Fibroblast of skin of abdomen (primary cell): ENCODE data around the gene TYMP. TPM values are rescaled to one million over a fixed set of nuclear protein-coding genes. Genes with fewer than 3 reads are reported as not detected.

ENCODE experiments used
- DNase-seq: peaks from one replicate; pipeline ENCODE4 v3.0.0-alpha.2; 2013
- polyA plus RNA-seq, 2 experiments: library from polyadenylated mRNA; unstranded; fragments of 120-200 nt; gene quantifications; one replicate each; pipeline ENCODE4 v1.2.1, GENCODE V29; 2013; ENCODE audit not compliant: insufficient read length in 2 of 2

TYMP gene, protein sequence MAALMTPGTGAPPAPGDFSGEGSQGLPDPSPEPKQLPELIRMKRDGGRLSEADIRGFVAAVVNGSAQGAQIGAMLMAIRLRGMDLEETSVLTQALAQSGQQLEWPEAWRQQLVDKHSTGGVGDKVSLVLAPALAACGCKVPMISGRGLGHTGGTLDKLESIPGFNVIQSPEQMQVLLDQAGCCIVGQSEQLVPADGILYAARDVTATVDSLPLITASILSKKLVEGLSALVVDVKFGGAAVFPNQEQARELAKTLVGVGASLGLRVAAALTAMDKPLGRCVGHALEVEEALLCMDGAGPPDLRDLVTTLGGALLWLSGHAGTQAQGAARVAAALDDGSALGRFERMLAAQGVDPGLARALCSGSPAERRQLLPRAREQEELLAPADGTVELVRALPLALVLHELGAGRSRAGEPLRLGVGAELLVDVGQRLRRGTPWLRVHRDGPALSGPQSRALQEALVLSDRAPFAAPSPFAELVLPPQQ
- 10.2 TPM for polyA plus RNA-seq (2013, experiment 1 of 2; ENCODE audit: insufficient read length)
- 11.0 TPM for polyA plus RNA-seq (2013, experiment 2 of 2; ENCODE audit: insufficient read length)

DNA sequence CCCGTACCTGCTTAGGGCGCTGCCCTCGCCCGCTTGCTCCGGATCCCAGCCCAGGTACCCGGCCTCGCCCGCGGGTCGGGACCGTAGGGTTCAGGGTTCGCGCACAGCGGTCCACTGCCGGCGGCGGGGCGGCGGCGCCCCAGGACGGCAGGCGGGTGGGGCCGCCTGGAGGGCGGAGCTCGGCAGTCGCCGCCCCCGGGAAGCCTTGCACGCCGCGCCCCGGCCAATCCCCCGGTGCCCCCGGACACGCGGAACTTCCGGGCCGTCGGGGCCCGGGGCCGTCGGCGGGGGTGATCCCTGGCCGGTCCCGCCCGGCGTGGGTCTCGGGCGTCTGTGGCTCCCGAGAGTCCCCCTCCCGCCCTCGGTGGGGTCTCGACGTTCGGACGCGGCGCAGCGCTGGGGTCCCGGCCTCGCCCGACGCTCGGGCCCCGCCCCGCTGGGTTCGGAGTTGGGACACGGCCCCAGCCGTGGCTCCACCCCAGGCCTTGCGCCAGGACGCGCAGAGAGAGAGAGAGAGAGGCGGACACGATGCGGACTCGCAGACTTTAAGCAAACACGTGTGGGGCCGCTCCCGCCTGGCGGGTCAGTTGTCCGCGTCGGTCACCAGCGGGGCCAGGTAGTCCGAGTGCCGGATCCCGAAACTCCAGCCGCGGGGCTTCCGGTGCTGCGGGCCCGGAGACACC is at the start of gene TYMP:
Gene TYMP, minus strand, starts transcription at position 116 of the 683 bp plus-strand sequence. CDS start 303 bp downstream, outside the sequence.
- DNase-seq, result peak; percentile 65

DNA sequence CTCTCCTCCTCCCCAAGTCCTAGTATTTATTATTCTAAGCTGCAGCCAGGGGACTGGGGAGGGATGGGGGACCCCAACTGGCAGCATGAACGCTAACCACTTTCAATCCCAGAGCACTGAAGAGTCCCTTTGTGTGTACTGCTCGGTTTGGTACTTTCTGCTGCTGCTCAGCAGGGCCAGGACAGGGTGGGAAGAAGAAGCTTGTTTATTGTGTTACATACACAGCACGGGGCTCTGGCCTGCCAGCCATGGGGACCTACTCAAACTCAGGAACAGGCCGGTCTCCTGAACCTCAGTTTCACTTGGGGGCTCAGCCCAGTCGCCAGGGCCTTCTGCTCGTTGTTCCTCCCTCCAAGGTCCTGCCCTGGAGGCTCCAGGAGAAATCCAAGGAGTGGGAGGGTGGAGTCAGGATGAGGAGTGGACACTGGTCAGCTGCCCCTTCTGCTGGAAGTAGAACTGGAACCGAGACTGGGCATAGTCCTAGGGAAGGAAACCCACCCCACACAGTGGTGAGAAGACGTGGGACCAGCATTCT is 49.0 kb upstream of the TYMP start:
- DNase-seq, result no peak

DNA sequence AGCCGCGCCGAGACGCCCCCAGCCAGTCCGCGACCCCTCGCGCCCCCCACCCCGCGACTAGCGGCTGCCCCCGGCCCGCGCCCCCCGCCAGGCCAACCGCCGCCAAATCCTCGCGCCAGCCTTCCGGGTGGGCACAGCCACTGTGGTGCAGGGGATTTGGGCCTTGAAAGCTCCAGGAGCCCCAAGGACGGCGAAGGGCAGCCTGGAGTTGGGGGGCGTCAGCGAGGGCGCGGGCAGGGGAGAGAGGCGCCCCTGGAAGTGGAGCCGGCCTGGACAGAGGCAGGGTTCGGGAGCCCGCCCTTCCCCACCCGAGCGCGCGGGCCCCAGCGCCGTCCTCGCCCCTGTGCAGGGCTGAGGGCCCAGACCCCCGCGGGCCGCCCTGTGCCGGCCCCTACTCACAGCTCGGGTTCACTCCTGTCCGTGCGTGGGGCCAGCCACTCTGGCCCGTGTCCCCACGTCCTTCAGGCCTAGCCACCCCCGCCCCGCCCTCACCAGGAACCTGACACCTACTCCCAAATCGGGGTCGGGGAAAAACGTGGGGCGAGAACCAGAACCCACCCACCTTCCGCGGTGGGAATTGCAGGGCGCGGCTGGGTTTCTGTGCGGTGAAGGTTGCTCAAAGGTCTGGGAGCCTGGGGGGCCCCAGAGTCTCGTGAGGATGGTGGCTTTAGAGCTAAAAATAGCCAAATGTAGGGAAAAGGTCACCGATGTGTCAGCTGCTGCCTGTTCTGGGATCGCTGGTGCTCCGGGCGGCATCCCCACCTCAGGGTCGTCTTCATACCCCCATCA is 48.4 kb upstream of the TYMP start, which contains the start of gene CPT1B:
Gene CPT1B, minus strand, starts transcription at position 441 of the 789 bp plus-strand sequence. CDS start 512 bp downstream, outside the sequence.
- DNase-seq, result no peak

DNA sequence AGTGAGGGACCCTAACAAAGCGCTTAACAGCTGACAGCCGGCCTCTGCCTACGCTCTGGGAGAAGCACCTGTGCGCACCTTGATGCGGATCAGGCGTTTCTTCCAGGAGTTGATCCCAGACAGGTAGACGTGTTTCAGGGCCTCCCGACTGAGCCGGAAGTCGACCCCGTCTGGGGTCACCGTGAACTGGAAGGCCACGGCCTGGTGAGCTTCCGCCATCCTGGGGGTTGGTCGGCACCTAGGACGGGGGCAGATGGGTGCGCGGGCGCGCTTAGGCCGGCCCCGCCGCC is 47.8 kb upstream of the TYMP start:
- DNase-seq, result no peak

DNA sequence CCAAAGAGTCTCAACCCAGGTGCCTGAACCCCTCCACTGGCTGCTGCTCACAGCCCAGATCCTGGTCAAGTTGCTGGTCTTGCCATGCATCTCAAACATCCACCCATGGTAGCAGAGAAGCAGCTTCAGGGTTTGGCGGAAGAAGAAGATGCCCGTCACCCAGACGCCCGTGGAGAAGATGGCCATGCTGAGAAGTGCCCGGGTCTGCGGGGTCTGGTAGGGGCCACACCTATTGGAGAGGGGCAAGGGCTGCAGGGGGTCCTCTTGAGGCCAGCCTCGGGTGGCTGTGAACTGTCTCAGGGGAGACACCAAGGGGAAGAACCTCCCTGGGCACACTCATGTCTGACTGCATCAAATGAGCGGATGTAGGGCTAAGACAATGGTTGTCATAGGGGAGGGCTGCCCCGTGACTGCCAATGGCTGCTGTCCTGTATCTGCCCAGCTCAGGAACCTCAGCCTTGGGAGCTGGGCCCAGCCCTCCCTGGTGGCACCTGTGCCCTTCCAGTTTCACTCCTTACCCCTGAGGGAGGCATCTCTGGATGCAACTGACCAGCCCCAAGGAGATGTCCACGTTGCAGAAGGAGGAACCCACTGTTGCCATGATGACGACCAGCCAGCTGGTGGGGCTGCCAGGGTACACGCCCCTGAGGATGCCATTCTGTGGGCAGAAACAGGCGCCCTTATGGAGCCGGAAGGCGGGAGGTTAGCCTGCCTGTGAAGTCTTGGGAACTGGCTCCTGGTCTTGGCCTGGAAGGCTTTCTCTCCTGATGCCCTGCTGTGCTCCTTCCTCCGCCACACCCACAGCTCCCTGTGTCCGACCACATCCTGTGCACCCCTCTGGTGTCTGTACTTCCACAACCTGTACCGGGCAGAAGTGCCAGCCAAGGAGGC is 47.2 kb upstream of the TYMP start:
- DNase-seq, result no peak

DNA sequence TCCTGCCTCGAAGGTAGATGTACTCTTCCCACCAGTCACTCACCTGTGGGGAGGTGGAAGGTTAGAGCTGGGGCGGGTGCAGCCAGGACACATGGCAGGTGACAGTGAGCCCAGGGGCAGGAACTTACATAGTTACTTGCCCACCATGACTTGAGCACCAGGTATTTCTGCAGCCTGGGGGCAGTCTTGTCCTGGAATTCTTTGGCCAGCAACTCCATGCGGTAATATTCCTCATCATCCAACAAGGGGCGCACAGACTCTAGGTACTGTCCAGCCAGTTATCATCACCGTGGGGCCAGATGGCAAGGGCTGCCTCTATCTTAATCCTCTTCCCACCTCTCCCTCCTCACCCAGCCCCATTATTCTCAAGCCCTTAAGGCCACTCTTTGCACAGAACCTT is 46.3 kb upstream of the TYMP start:
- DNase-seq, result peak; percentile 35

DNA sequence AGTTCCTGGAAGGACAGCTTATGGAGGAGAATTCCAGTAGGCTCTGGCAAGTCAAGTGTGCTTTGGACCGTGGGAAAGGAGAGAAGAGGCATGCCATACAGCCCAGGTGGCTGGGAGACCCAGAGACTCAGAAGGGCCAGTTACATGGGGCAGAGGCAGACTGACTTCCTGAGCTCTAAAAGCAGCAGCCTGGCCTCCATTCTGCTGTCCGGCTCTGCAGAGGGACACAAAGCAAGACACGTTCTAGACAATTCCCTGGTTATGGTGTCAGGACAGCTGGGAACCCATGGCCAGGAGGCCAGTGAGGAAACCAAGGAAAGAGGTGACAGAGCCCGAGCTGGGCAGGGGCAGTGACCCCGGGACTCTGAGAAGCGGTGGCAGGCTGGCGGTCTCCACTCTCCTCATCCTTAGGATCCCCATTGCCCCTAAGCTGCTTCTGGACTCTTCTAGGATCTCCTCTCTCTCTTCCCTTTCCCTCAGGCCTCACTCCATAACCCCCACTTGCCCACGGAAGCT is 45.7 kb upstream of the TYMP start:
- no peak for DNase-seq

DNA sequence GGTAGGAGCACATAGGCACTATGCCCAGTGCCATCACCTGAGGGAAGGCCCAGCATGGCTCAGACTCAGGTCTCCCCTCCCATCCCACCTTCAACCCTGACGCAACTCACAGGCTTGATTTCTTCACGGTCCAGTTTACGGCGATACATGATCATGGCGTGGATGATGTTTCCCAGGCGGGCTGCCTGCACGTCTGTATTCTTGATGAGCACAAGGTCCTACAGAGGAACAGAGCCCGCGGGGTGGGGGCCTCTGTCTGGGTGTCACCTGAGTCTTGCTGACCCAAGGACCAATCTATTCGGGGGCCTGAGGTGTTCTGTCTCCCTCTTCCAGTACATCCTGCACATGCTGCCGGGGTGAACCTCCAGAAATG is 44.6 kb upstream of the TYMP start:
- no peak for DNase-seq

DNA sequence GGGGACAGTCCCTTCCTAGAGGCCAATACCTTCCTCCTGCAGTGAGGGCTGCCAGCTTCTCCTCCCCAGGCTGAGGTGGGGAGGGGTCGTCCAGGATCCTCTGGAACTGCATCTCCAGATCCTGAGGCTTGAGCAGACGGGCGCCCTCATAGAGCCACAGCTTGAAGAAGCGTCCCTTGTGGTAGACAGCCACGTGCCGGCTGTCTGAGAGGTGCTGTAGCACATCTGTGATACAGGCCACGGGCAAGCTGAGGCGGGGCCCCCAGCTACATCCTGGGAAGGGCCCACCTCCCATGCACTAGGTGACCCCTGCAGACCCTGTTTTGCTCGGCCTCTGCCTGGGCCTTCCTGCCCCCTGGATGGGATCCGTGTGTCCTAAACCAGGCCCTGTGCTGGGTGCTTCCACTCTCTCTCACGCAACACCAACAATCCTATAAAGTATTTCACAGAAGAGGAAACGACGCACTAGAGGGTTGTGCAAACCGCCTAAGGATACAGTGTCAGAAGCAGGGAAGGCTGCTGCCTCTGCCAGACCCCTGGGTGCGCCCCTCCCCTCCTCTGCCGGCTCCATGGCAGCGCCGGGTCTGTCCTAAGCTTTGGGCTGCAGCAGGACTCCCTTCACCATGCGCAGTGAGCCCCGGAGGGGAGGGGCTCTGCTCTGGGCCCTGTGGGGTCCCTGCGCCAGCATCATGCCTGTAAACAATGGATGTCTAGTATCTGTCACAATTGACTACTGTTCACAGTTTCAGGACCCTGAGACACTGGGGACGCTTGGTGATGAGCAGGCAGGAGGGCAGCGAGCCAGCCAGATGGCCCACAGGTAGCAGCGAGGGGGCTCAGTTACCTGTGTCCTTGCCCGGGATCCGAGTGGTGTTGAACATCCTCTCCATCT is 43.9 kb upstream of the TYMP start:
- no peak for DNase-seq

DNA sequence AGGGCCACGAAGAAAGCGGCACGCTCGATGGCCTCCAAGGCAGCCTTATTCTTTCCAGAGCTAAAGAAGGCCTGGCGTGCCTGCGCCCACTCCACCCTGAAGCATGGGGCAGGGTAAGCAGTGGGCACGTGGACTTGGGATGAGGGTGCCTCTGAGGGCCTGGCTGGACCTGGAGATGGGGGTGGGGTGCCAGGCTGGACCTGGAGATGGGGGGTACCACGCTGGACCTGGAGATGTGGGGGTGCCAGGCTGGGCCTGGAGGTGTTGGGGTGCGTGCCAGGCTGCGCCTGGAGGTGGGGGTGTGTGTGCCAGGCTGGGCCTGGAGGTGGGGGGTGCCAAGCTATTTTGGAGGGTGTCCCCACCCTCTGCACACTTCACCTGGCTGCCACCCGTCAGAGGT is 43.2 kb upstream of the TYMP start:
- no peak for DNase-seq

DNA sequence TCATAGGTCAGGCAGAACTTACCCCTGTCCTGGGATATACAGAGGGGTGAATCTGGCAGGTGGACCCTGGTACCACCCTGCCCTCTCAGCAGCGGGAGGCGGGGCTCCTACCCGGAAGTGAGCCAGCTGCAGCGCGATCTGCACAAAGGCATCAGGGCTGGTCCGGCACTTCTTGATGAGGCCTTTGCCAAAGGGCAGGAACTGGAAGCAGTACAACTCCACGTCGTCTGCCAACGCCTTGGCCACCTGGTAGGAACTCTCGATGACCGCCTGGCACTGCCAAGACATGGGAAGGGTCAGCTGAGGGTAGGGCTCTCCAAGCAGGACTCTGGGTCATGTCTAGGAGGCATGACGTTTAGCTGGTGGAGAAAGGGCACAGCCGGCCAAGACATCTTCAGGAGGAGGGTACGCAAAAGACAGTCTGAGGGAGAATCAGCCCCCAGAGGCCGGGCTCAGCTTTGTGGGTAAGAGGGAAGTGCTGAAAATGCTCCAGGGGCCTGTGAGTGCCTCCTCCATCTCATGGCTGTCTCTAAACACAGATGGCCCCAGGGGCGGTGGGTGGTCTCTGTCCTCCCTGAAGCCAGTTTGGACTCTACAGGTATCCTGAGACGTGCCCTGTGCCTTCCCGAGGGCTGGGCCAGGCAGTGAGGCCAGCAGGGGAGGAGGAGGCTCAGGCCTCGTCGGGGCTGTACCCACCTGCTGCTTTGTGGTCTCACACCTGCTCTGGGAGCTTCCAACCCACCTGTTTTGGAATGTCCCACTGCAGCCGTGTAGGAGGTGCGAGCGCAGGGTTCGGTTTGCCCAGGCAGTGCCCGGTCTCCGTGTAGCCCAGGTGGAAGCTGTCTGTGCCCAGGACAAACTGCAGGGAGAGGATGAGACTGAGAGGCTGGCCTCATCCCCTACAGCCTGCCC is 41.7 kb upstream of the TYMP start:
- no peak for DNase-seq

DNA sequence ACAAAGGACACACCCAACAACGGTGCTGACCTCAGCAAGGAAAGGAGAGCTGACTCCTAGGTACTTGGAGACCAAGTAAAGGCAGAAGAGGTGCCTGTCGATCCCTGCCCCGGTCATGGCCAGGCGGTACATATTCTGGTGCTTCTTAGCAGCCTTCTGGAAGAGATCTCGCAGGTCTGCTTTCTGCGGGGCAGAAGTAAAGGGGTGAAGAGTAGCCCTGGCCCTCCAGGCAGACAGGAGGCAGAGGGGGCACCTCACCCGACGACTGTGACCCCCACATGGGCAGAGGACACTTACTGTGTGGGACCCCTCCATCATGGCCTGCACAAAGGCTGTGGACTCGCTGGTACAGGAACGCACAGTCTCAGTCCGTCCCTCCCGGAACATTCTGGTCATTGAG is 41.0 kb upstream of the TYMP start:
- no peak for DNase-seq

DNA sequence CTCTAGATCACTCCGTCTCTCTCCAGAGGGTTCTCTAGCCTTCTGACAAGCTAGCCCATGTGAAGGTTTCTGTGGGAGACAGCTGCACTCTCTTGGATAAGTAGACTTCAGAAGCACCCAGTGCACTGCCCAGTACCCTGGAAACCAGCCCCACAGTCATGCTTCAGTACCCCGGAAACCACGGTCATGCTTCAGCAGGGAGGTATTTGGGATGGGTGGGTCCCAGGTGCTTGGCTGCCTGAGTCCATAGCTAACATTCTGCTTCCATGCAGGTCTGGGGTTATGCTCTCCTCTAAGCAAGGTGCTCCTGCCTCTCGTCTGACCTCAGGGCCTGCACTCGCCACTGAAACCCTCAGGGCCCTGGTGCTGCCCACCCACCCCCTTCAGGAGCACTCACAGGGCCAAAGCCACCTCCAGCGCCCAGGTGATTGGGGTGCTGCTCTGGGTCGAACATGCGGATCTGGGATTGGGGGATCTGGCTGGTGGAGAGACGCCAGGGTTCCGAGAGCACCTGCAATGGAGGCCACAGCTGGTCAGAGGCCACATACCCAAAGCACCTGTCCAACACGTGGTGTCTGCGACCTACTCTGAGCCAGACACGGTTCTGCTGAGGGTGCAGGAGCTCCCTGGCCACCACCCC is 40.2 kb upstream of the TYMP start:
- no peak for DNase-seq

DNA sequence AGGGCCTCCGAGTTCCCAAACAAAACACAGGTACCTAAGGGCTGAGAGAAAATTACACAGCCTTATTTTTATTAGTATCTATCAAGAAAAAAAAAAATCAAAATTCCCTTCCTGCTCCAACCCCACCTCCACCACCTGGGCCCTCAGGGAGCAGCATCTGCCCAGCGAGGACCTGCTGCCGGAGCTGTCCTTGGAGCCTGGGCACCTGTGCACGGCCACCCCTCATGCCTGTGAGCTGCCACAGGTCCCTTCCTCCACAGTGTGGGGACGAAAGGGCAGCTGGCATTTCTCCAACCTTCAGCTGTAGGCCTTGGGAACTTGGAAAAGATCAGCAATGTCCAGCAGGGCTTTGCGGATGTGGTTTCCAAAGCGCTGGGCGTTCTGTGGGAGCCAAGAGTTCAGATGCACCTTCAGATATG is 39.2 kb upstream of the TYMP start:
- DNase-seq, result no peak

DNA sequence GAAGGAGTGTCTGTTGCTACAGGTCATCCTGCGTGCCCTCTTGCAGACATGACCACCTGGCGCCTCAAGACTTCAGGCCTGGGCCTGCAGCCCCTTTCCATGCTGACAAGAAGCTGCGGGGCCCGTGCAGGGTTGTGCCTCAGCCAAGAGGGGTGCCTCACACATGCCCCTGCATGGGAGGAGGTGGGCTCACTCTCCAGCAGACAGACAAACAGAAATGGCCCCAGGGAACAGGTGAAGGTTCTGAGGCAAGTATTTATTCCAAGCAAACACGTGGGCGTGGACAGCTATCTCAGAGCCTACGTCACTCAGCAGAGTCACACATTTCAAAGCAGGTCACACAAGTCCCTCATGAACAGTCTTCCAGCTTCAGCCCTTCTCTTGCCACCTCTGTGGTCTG is 38.8 kb upstream of the TYMP start:
- DNase-seq, result no peak

DNA sequence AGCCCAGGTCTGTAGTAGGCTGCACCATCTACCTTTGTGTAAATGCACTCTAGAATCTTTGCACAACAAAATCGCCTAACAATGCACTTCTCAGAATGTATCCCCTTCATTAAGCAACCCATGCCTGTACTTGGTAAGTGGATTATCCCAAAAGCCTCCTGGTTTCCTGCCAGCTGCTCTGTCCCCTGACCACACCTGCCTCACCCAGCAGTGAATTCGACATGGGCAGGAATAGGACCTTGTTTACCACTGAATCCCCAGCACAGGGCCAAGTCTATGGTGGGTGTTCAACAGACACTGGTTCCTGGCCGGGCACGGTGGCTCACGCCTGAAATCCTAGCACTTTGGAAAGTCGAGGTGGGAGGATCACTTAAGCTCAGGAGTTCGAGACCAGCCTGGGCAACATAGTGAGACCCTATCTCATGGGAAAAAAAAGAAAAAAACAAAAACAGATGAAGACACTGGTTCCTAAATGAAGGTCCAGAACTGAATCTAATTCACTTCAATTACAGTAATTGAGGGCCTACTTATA is 38.0 kb upstream of the TYMP start:
- DNase-seq, result no peak

DNA sequence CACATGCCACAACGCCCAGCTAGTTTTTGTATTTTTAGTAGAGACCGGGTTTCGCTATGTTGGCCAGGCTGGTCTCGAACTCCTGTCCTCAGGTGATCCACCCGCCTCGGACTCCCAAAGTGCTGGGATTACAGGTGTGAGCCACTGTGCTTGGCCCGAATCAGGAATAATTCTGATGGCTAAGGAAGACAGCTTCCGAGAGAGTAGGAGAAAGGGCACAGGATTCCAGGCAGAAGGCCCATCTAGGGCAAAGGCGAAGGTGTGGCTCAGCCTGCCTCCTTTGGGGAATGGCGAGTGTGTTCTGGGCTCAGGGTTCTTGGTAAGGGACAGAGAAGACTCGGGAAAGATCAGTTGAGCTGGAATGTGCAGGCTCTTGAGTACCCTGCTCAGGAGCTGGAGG is 34.5 kb upstream of the TYMP start:
- DNase-seq, result no peak

DNA sequence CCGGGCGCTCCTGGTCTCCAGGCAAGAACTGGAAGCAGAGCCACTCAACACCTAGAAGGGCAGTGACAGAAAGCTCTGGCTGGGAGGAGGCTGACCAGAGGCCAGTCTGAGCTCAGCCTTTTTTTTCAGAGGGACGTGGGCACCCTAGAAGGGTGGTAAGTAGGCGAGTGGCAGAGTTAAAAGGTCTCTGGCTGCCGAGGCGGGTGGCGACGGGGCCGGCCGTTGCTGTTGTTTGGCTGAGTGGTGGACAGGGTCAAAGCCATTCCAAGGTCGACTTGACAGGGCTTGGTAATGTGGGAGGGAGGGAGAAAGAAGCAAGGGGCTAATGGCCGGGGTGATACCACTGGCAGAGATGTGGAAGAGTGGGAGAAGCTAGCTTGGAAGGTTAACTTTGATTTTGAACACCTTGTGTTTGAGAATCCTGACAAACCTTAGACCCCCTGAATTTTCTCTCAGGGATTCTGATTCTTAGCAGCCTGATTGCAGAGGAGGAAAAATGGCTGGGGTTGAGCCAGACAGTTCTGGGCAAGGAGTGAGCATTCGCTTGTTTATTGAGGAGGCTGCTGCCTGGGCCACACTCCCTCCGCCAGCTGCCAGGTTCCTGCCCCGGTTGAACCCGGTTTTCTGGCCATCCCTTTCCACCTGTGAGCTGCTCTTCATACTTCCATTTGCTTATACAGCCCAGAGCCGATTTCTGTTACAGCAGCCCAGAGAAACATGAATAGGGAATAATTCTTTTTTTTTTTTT is 33.8 kb upstream of the TYMP start:
- no peak for DNase-seq
